KMS-11 (cell line): ENCODE data around the gene MACROD2.

ENCODE experiments used
- H2AFZ ChIP-seq: fragments of 200-600 bp; sonication (generic); 2 replicates; pipeline ENCODE4 v1.6.1; 2016; ENCODE audit warnings: antibody characterized with exemption, mixed run types, low read depth
- H3K27ac ChIP-seq: fragments of 200-600 bp; sonication (generic); 2 replicates; pipeline ENCODE4 v1.6.1; 2016; ENCODE audit warnings: mild to moderate bottlenecking, mixed run types
- H3K27me3 ChIP-seq: fragments of 200-600 bp; sonication (generic); 2 replicates; pipeline ENCODE4 v1.6.1; 2017; ENCODE audit warnings: mild to moderate bottlenecking, low read depth, mixed run types, moderate library complexity; ENCODE audit not compliant: insufficient read depth
- H3K36me3 ChIP-seq: fragments of 200-600 bp; sonication (generic); 2 replicates; pipeline ENCODE4 v1.6.1; 2017; ENCODE audit warnings: mild to moderate bottlenecking, mixed run types; ENCODE audit not compliant: insufficient read depth
- H3K4me1 ChIP-seq: fragments of 200-600 bp; sonication (generic); 2 replicates; pipeline ENCODE4 v1.6.1; 2016; ENCODE audit warnings: mild to moderate bottlenecking, low read depth, mixed run types; ENCODE audit not compliant: poor library complexity, severe bottlenecking
- H3K4me2 ChIP-seq: fragments of 200-600 bp; sonication (generic); 2 replicates; pipeline ENCODE4 v1.7.0; 2016; ENCODE audit warnings: mild to moderate bottlenecking, mixed run types
- H3K4me3 ChIP-seq: fragments of 200-600 bp; sonication (generic); IDR thresholded peaks from 2 replicates; pipeline ENCODE4 v1.6.1; 2017; ENCODE audit warnings: low read depth, low read length, mixed read lengths; ENCODE audit not compliant: insufficient read depth
- H3K79me2 ChIP-seq: fragments of 200-600 bp; sonication (generic); 2 replicates; pipeline ENCODE4 v1.6.1; 2016; ENCODE audit warnings: low read depth, mixed run types; ENCODE audit not compliant: insufficient read depth
- H3K9ac ChIP-seq: fragments of 200-600 bp; sonication (generic); 2 replicates; pipeline ENCODE4 v1.6.1; 2016; ENCODE audit warnings: mild to moderate bottlenecking, mixed run types
- H4K20me1 ChIP-seq: fragments of 200-600 bp; sonication (generic); 2 replicates; pipeline ENCODE4 v1.6.1; 2016; ENCODE audit warnings: mild to moderate bottlenecking, mixed run types; ENCODE audit not compliant: insufficient read depth
- TF ChIP-seq, protein P1 (sequence below): fragments of 200-600 bp; sonication (generic); conservative IDR thresholded peaks from 2 replicates; pipeline ENCODE4 v1.6.1; 2017; ENCODE audit warnings: low read depth, mild to moderate bottlenecking, antibody characterized with exemption, low read length, moderate library complexity, mixed read lengths

MACROD2 gene

DNA sequence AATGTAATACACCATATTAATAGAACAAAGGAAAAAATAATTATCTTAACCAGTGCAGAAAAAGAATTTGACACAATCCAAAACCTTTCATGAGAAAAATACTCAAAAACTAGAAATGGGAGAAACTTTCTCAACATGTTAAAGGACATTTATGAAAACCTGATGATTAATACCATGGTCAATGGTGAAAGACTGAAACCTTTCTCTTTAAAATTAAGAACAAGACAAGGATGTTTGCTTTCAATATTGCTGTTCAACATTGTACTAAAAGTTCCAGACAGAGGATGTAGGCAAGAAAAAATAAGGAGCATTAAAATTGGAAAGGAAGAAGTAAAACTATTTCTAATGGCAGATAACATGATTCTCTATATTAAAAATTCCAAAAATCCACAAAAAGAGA is 1323.4 kb downstream of the MACROD2 start:
- Histone ChIP-seq H4K20me1 (no peaks in the 10 kb centered on the region), H3K27ac (no peak overlapping the region), H2AFZ (no peak overlapping the region), H3K27me3 (no peaks in the 10 kb centered on the region), H3K79me2 (no peaks in the 10 kb centered on the region), H3K36me3 (no peaks in the 10 kb centered on the region), H3K4me2 (no peak overlapping the region), H3K4me3 (no peak overlapping the region), H3K4me1 (no peaks in the 10 kb centered on the region), H3K9ac (no peak overlapping the region)
- TF ChIP-seq, protein P1, sequence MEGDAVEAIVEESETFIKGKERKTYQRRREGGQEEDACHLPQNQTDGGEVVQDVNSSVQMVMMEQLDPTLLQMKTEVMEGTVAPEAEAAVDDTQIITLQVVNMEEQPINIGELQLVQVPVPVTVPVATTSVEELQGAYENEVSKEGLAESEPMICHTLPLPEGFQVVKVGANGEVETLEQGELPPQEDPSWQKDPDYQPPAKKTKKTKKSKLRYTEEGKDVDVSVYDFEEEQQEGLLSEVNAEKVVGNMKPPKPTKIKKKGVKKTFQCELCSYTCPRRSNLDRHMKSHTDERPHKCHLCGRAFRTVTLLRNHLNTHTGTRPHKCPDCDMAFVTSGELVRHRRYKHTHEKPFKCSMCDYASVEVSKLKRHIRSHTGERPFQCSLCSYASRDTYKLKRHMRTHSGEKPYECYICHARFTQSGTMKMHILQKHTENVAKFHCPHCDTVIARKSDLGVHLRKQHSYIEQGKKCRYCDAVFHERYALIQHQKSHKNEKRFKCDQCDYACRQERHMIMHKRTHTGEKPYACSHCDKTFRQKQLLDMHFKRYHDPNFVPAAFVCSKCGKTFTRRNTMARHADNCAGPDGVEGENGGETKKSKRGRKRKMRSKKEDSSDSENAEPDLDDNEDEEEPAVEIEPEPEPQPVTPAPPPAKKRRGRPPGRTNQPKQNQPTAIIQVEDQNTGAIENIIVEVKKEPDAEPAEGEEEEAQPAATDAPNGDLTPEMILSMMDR: no peak

DNA sequence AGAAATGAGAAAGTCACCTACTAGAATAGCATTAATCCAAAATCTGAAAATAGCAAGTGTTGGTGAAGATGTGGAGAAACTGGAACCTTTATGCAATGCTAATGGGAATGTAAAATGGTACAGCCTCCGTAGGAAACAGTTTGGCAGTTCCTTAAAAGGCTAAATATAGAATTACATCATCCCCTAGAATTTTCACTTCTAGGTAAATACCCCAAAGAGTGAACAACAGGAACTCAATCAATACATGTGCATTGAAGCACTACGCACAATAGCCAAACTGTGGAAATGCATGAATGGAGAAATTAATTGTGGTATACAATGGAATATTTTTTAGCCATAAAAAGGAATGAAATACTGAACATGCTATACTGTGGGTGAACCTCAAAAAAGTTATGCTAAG is 1324.1 kb downstream of the MACROD2 start:
- H3K36me3 ChIP-seq: no peaks in the 10 kb centered on the region
- H2AFZ ChIP-seq: no peak overlapping the region
- no peak overlapping the region for H3K9ac ChIP-seq
- no peaks in the 10 kb centered on the region for H3K27me3 ChIP-seq
- H3K4me2 ChIP-seq: no peak overlapping the region
- H4K20me1 ChIP-seq: no peaks in the 10 kb centered on the region
- no peak overlapping the region for H3K4me3 ChIP-seq
- TF ChIP-seq, protein P1: no peak
- H3K27ac ChIP-seq: no peak overlapping the region
- no peaks in the 10 kb centered on the region for H3K4me1 ChIP-seq
- H3K79me2 ChIP-seq: no peaks in the 10 kb centered on the region

DNA sequence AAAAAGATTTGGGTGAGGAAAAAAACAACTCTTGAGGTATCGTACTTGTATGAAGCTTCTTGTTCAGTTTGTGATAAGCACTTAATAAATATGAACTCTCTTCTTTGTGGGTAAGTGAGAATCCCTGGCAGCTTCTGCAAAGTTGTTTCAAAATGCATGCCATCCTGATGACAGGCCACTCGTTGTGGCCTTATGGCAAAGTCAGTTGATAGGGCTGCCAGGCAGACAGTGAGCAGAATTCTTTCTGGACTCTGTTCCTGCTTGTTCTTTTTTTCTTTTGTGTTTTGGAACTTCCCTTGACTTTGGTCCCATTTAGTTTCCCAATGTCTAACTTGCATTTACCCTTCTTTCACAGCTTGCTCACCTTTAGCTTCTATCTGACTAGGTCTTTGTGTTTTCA is 1325.6 kb downstream of the MACROD2 start:
- TF ChIP-seq, protein P1: no peak
- no peak overlapping the region for H2AFZ ChIP-seq
- H3K79me2 ChIP-seq: no peaks in the 10 kb centered on the region

DNA sequence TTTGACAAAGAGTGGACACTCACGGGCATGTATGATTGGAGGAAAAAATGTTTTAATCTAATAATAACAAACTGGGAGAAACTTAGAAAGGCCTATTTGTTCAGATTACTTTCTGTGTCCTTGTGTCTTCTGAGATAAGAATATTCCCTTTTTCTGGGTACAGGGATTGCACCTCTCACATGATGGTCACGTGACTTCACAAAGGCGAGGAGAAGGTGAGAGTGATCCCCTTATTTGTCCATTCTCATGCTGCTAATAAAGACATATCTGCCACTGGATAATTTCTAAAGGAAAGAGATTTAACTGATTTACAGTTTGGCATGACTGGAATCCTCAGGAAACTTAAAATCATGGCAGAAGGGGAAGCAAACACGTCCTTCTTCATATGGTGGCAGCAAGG is 1331.8 kb downstream of the MACROD2 start:
- Histone ChIP-seq H3K4me3 (no peak overlapping the region), H2AFZ (no peak overlapping the region), H3K9ac (no peak overlapping the region), H3K36me3 (no peaks in the 10 kb centered on the region), H3K79me2 (no peaks in the 10 kb centered on the region), H3K4me1 (no peaks in the 10 kb centered on the region), H3K4me2 (no peak overlapping the region), H4K20me1 (no peaks in the 10 kb centered on the region), H3K27ac (no peak overlapping the region), H3K27me3 (no peaks in the 10 kb centered on the region)
- TF ChIP-seq, protein P1: no peak

More for the DNA sequence above, 1325.6 kb downstream of the MACROD2 start:
- Histone ChIP-seq H4K20me1 (no peaks in the 10 kb centered on the region), H3K27ac (no peak overlapping the region), H3K4me1 (no peaks in the 10 kb centered on the region), H3K4me2 (no peak overlapping the region), H3K36me3 (no peaks in the 10 kb centered on the region), H3K4me3 (no peak overlapping the region), H3K9ac (no peak overlapping the region), H3K27me3 (no peaks in the 10 kb centered on the region)
